K562 (cell line): ENCODE measurements around the gene PWWP2A. TPM values are rescaled to one million over a fixed set of nuclear protein-coding genes. Genes with fewer than 3 reads are reported as not detected.
A peak's percentile ranks its signal among the peaks of the same experiment; 100 is the strongest.

Experiments used
- ATAC-seq: fragments of 200-7000 bp; cut with Tn5 transposase; 3 replicates; pipeline ENCODE4 v1.9.1; 2020; ENCODE audit warnings: moderate library complexity
- BruUV-seq: library from RNA; stranded (reverse); fragments of 400-500 nt; replicated peaks from 2 replicates; lab custom pipeline; 2021; lab: Mats Ljungman, UMichigan
- CTCF ChIA-PET: fragments of 300-600 bp; formaldehyde crosslinking; extraction: SDS; loops from one replicate; lab custom pipeline; 2021; ENCODE audit warnings: low intra/inter-chr PET ratio; lab: Yijun Ruan, JAX
- POLR2A ChIA-PET: fragments of 300-600, 350-650 bp; sonication (Branson Sonifier 250); formaldehyde crosslinking; extraction: SDS; loops from one replicate; lab custom pipeline; 2021; ENCODE audit warnings: antibody characterized with exemption, inconsistent platforms; lab: Yijun Ruan, JAX
- DNase-seq, 4 experiments: peaks; one replicate each; pipeline versions ENCODE4 v3.0.0 to v3.0.0-alpha.2; 2011 to 2018; ENCODE audit warnings: low spot score in 3 of 4, mixed read lengths in 3 of 4; ENCODE audit errors: extremely low read depth in 1 of 4
- FAIRE-seq: peaks from 2 replicates; lab custom pipeline; 2011; peaks lifted over from hg19 to GRCh38; lab: Jason Lieb, UNC
- H2AFZ ChIP-seq: 2 replicates; pipeline ENCODE4 v1.6.0; 2011; ENCODE audit warnings: low read depth, low read length, control low read depth, inconsistent platforms
- H3K27ac ChIP-seq: fragments of 200-600 bp; 3 replicates; pipeline ENCODE4 v1.8.0; 2011; ENCODE audit warnings: low read depth, mild to moderate bottlenecking, control low read depth, inconsistent platforms, low read length, moderate library complexity, mixed read lengths; ENCODE audit errors: extremely low read depth
- H3K27me3 ChIP-seq, 2 experiments: fragments of 300-600 bp in 1 of 2; 2 replicates in 1 of 2; 3 replicates in 1 of 2; pipeline versions ENCODE4 v1.6.0 to v1.8.0; 2011; ENCODE audit warnings: inconsistent platforms in 2 of 2, low read length in 2 of 2, mild to moderate bottlenecking in 1 of 2, mixed read lengths in 1 of 2, moderate library complexity in 1 of 2; ENCODE audit not compliant: control insufficient read depth in 2 of 2, insufficient read depth in 2 of 2
- H3K36me3 ChIP-seq: fragments of 300-600 bp; 3 replicates; pipeline ENCODE4 v1.8.0; 2011; ENCODE audit warnings: mild to moderate bottlenecking, low read length, inconsistent platforms; ENCODE audit not compliant: control insufficient read depth, insufficient read depth
- H3K4me1 ChIP-seq, 2 experiments: fragments of 200-600 bp in 1 of 2; replicated peaks in 1 of 2; 2 replicates in 1 of 2; 3 replicates in 1 of 2; pipeline versions ENCODE4 v1.5.1 to v1.8.0; 2011; ENCODE audit warnings: inconsistent platforms in 2 of 2, low read length in 2 of 2, mild to moderate bottlenecking in 1 of 2, mixed read lengths in 1 of 2, moderate library complexity in 1 of 2; ENCODE audit not compliant: control insufficient read depth in 2 of 2, insufficient read depth in 2 of 2
- H3K4me2 ChIP-seq: 2 replicates; pipeline ENCODE4 v1.6.1; 2011; ENCODE audit warnings: low read length, control low read depth, inconsistent platforms, mixed read lengths; ENCODE audit not compliant: insufficient read depth
- H3K4me3 ChIP-seq: fragments of 200-600 bp; sonication (generic), shearing (Covaris generic); 2 replicates; pipeline ENCODE4 v1.5.1; 2016; ENCODE audit warnings: control low read depth, inconsistent platforms
- H3K79me2 ChIP-seq: fragments of 200-600 bp; 3 replicates; pipeline ENCODE4 v1.8.0; 2011; ENCODE audit warnings: low read length, inconsistent platforms; ENCODE audit not compliant: control insufficient read depth, insufficient read depth
- H3K9ac ChIP-seq, 2 experiments: 2 replicates each; pipeline versions ENCODE4 v1.6.0 to v1.6.1; 2011; ENCODE audit warnings: low read depth in 2 of 2, low read length in 2 of 2, control low read depth in 1 of 2, inconsistent platforms in 1 of 2, mild to moderate bottlenecking in 1 of 2, mixed read lengths in 1 of 2; ENCODE audit not compliant: insufficient read depth in 1 of 2
- H3K9me1 ChIP-seq: one replicate; pipeline ENCODE4 v1.6.0; 2011; ENCODE audit warnings: inconsistent platforms, mild to moderate bottlenecking, low read length, moderate library complexity; ENCODE audit not compliant: control insufficient read depth, insufficient read depth
- H3K9me3 ChIP-seq: replicated peaks from 2 replicates; pipeline ENCODE4 v1.5.1; 2011; ENCODE audit warnings: low read depth, low read length, inconsistent platforms; ENCODE audit not compliant: control insufficient read depth, insufficient read depth
- H4K20me1 ChIP-seq: replicated peaks from 2 replicates; pipeline ENCODE4 v1.6.1; 2011; ENCODE audit warnings: low read length, inconsistent platforms, mixed read lengths; ENCODE audit not compliant: control insufficient read depth, insufficient read depth
- BHLHE40 ChIP-seq: IDR thresholded peaks from 2 replicates; pipeline ENCODE4 v1.6.1; 2011; ENCODE audit warnings: low read length, improper control_type of control experiment
- BRD4 ChIP-seq: fragments of 200-600 bp; sonication (generic); IDR thresholded peaks from 2 replicates; pipeline ENCODE4 v1.6.1; 2017; ENCODE audit warnings: inconsistent platforms
- CEBPG ChIP-seq, 3 experiments: fragments of 200-800 bp in 1 of 3; sonication (Bioruptor generic) in 1 of 3; sonication (generic) in 1 of 3; formaldehyde crosslinking in 1 of 3; IDR thresholded peaks in 2 of 3; conservative IDR thresholded peaks in 1 of 3; 2 replicates each; pipeline versions ENCODE4 v1.6.1 to v1.8.0; 2016 to 2022; ENCODE audit warnings: missing compliant biosample characterization in 2 of 3, missing genetic modification characterization in 2 of 3, mild to moderate bottlenecking in 1 of 3, missing genetic modification reagents in 1 of 3
- DNMT1 ChIP-seq: fragments of 450-650 bp; IDR thresholded peaks from 2 replicates; pipeline ENCODE4 v1.6.1; 2016; ENCODE audit warnings: antibody characterized with exemption, mild to moderate bottlenecking
- ETV6 ChIP-seq, 3 experiments: fragments of 150-350 bp in 1 of 3; sonication (generic) in 1 of 3; formaldehyde crosslinking in 1 of 3; IDR thresholded peaks; 2 replicates each; pipeline versions ENCODE4 v1.6.1 to v1.8.0; 2014 to 2022; ENCODE audit warnings: borderline replicate concordance in 2 of 3, low read depth in 2 of 3, antibody characterized with exemption in 1 of 3, low read length in 1 of 3, mild to moderate bottlenecking in 1 of 3, missing genetic modification reagents in 1 of 3
- IRF9 ChIP-seq: fragments of 450-650 bp; IDR thresholded peaks from 2 replicates; pipeline ENCODE4 v1.6.1; 2016; ENCODE audit warnings: missing biosample characterization, missing genetic modification characterization
- MEIS2 ChIP-seq: fragments of 450-650 bp; IDR thresholded peaks from 2 replicates; pipeline ENCODE4 v1.6.1; 2014; ENCODE audit warnings: mild to moderate bottlenecking; ENCODE audit not compliant: partially characterized antibody
- POLR2AphosphoS2 ChIP-seq: IDR thresholded peaks from 2 replicates; pipeline ENCODE4 v1.6.1; 2012; ENCODE audit warnings: low read length, improper control_type of control experiment
- RNF219 ChIP-seq: fragments of 250-450 bp; sonication (Bioruptor Pico); IDR thresholded peaks from 2 replicates; pipeline ENCODE4 v1.5.0; 2022; ENCODE audit warnings: mild to moderate bottlenecking
- ZNF23 ChIP-seq: fragments of 250-450 bp; sonication (Bioruptor Pico); IDR thresholded peaks from 2 replicates; pipeline ENCODE4 v1.4.0; 2020; ENCODE audit warnings: mild to moderate bottlenecking
- WGBS: fragments of 100-300 bp; shearing (Covaris generic); methylation state at CpG from one replicate; pipeline ENCODE4 v1.1.6; 2016; ENCODE audit warnings: low coverage, mixed read lengths; ENCODE audit not compliant: insufficient coverage; ENCODE audit errors: missing lambda C conversion rate; 5-methylcytosine and 5-hydroxymethylcytosine counted together
- in situ Hi-C: fragments of 300-500 bp; cut with MboI; formaldehyde crosslinking; loops from 4 replicates; pipeline ENCODE4 v1.15.0; 2018; ENCODE audit warnings: inconsistent platforms, mixed read lengths
- intact Hi-C: fragments of 100-400 bp; cut with micrococcal nuclease; formaldehyde crosslinking; loops from 2 replicates; pipeline ENCODE4 v1.14.2; 2022
- polyA plus RNA-seq, 8 experiments: library from polyadenylated mRNA; depleted of rRNA in 4 of 8; stranded (reverse) in 5 of 8; unstranded in 3 of 8; fragments of >200 nt; fragmentation: Nextera tagmentation in 2 of 8; fragmentation: Illumina TruSeq in 1 of 8; extraction: Ambion mirVana in 2 of 8; extraction: Trizol in 1 of 8; gene quantifications; 2 replicates each; pipeline versions ENCODE4 v1.2.1 to v1.2.3, GENCODE V29; 2011 to 2014; ENCODE audit warnings: inconsistent platforms in 1 of 8, missing spikeins in 1 of 8
- total RNA-seq, 7 experiments: library from RNA; depleted of rRNA in 6 of 7; stranded (reverse); fragments of >200 nt in 6 of 7; fragmentation: Illumina TruSeq in 2 of 7; extraction: Trizol in 2 of 7; gene quantifications; 2 replicates each; pipeline versions ENCODE4 v1.2.1 to v1.2.3, GENCODE V29; 2011 to 2021; ENCODE audit warnings: low replicate concordance in 1 of 7
- TF ChIP-seq, protein P1 (sequence below), 2 experiments: fragments of 450-650 bp in 1 of 2; sonication (generic) in 1 of 2; formaldehyde crosslinking in 1 of 2; IDR thresholded peaks in 1 of 2; conservative IDR thresholded peaks in 1 of 2; 2 replicates each; pipeline versions ENCODE4 v1.6.1 to v1.8.1; 2016 to 2023; ENCODE audit warnings: mild to moderate bottlenecking in 2 of 2, moderate library complexity in 2 of 2, inconsistent platforms in 1 of 2, missing genetic modification reagents in 1 of 2
- TF ChIP-seq, protein P2 (sequence below): fragments of 250-450 bp; sonication (Bioruptor Pico); IDR thresholded peaks from 2 replicates; pipeline ENCODE4 v1.9.0; 2021; ENCODE audit warnings: mild to moderate bottlenecking

The PWWP2A gene
- total and polyA plus RNA-seq, 9 of the 15 experiments (the other 6 are each of a cell fraction or from before 2014, with no cell fraction given) = 2.7 to 26.3 (median 14.6) TPM

DNA sequence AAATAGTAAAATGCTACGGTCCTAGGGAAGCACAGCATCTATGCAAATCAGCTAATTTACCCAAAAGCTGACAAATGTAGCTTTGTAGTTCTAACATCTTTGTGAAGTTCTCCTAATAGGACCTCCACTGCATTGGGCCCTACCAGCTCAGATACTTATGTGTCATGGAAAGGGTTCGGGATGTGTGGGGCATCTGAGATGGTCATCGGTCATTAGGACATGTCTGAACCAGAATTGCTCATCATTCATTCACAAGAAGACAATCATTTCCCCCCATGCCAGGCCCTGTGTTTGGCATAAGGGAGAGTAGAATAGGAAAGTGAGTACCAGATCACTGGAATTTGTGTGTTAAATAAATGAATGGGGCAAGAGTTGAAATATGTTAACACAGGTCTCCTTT is 35.7 kb downstream of the PWWP2A start (continued):
- TF ChIP-seq RNF219 (CRISPR knock-in tag) (no peak), ZNF23 (CRISPR knock-in tag) (no peak), DNMT1 (no peak)
- TF ChIP-seq, all 486 proteins: peak for 0

- no peak for ATAC-seq
- intact Hi-C loops (loop anchor here (5.0 kb wide), 1 partner anchor 179 kb away; no protein-coding TSS in a partner anchor), in situ Hi-C loops (no loop called here)
- Histone ChIP-seq H3K4me3 (no peak overlapping the region), H3K9ac (no peak overlapping the region), H2AFZ (no peak overlapping the region), H3K27me3 (no peaks in the 10 kb centered on the region), H3K4me2 (no peak overlapping the region), H3K4me1 (peaks cover 0 to 13% of the 10 kb centered on the region in 2 experiments; a peak in 3 of 5 replicates), H3K36me3 (peaks cover 7% of the 10 kb centered on the region), H4K20me1 (no peaks in the 10 kb centered on the region), H3K27ac (no peak overlapping the region), H3K9me1 (no peaks in the 10 kb centered on the region), H3K9me3 (no peaks in the 10 kb centered on the region), H3K79me2 (no peaks in the 10 kb centered on the region)
- ChIA-PET POLR2A (interaction anchor here (0.6 kb wide), 1 partner anchor 11 kb away, joined by 3 read pairs; no protein-coding TSS in a partner anchor), CTCF (no interaction called here)
- no TSS peak for BruUV-seq
- peak; percentile 51; the same call in 1 of the 2 replicates for TF ChIP-seq CEBPG (CRISPR knock-in tag; IDR thresholded peaks at IDR 0.05)
- TF ChIP-seq CEBPG (tag; conservative IDR thresholded peaks at IDR 0.05 in 1 of 2, IDR thresholded peaks at IDR 0.05 in 1 of 2) = peak; percentile 28 to 67; a peak in 1 of 4 replicates
- no peak for TF ChIP-seq ETV6 (IDR thresholded peaks at IDR 0.05; ENCODE audit: borderline replicate concordance in 1 of 2, low read depth in 2 of 2, low read length in 1 of 2)
- no peak for TF ChIP-seq ETV6 (CRISPR knock-in tag; IDR thresholded peaks at IDR 0.05; ENCODE audit: borderline replicate concordance)
- TF ChIP-seq BHLHE40 = no peak
- TF ChIP-seq POLR2AphosphoS2 = no peak
- no peak for TF ChIP-seq IRF9 (tag)
- TF ChIP-seq, protein P1, sequence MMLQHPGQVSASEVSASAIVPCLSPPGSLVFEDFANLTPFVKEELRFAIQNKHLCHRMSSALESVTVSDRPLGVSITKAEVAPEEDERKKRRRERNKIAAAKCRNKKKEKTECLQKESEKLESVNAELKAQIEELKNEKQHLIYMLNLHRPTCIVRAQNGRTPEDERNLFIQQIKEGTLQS (IDR thresholded peaks at IDR 0.05) = peak; percentile 68
- TF ChIP-seq, protein P1 (CRISPR knock-in tag; conservative IDR thresholded peaks at IDR 0.05) = no peak
- TF ChIP-seq BRD4 = no peak
- peak; percentile 50 for TF ChIP-seq MEIS2
- TF ChIP-seq, protein P2, sequence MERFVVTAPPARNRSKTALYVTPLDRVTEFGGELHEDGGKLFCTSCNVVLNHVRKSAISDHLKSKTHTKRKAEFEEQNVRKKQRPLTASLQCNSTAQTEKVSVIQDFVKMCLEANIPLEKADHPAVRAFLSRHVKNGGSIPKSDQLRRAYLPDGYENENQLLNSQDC (CRISPR knock-in tag) = no peak
- FAIRE-seq = no peak
- 52% methylated on average over 9 of the region's 9 CpGs for WGBS
- no peak for DNase-seq
Observed at GRCh38 chr5:160082614-160083500, 36.4 kb downstream of the PWWP2A start.
